ENCODE results near the gene STAT6. TPM values are rescaled to one million over a fixed set of nuclear protein-coding genes. Genes with fewer than 3 reads are reported as not detected.
A peak's percentile ranks its signal among the peaks of the same experiment; 100 is the strongest.

STAT6 gene
- total RNA-seq, 1 experiment from 2014 or later, result 44.2 TPM

- H3K9me3 Mint-ChIP-seq (ENCODE audit: unreplicated experiment), result no peaks in the 10 kb centered on the region
- intact Hi-C loops (cut with micrococcal nuclease; ENCODE audit: unreplicated experiment), result loop anchor here (1.0 kb wide), 2 partner anchors 20 to 26 kb away; no protein-coding TSS in a partner anchor
- H3K27me3 ChIP-seq (replicated peaks; ENCODE audit: control insufficient read depth, insufficient read depth, low read length), result no peaks in the 10 kb centered on the region
- ChIA-PET POLR2A (interaction anchor here (0.6 to 1.7 kb wide), 6 partner anchors 12 to 69 kb away, joined by 3 to 39 read pairs (median 4); partner anchors contain the start of genes LRP1 and NEMP1), CTCF (interaction anchor here (1.1 to 2.8 kb wide), 9 partner anchors 12 to 96 kb away, joined by 3 to 35 read pairs (median 6); partner anchors contain the start of genes LRP1 and STAT6)
- H3K27ac Mint-ChIP-seq (ENCODE audit: unreplicated experiment), result peak within 1 kb of the TSS; percentile 97
- H3K9me3 ChIP-seq, result no peaks in the 10 kb centered on the region
- H3K36me3 Mint-ChIP-seq (ENCODE audit: insufficient read depth, unreplicated experiment), result peaks cover 40% of the 10 kb centered on the region
- TF ChIP-seq, protein P1, sequence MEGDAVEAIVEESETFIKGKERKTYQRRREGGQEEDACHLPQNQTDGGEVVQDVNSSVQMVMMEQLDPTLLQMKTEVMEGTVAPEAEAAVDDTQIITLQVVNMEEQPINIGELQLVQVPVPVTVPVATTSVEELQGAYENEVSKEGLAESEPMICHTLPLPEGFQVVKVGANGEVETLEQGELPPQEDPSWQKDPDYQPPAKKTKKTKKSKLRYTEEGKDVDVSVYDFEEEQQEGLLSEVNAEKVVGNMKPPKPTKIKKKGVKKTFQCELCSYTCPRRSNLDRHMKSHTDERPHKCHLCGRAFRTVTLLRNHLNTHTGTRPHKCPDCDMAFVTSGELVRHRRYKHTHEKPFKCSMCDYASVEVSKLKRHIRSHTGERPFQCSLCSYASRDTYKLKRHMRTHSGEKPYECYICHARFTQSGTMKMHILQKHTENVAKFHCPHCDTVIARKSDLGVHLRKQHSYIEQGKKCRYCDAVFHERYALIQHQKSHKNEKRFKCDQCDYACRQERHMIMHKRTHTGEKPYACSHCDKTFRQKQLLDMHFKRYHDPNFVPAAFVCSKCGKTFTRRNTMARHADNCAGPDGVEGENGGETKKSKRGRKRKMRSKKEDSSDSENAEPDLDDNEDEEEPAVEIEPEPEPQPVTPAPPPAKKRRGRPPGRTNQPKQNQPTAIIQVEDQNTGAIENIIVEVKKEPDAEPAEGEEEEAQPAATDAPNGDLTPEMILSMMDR (IDR thresholded peaks at IDR 0.05; ENCODE audit: insufficient read depth in 1 of 2, low read depth in 1 of 2, low read length in 1 of 2, severe bottlenecking in 1 of 2, unreplicated experiment in 1 of 2), result no peak
- no peaks in the 10 kb centered on the region for H3K27me3 Mint-ChIP-seq (ENCODE audit: insufficient read depth, unreplicated experiment)
- 0 out of 2 replicates have a peak within 1 kb of the TSS, but pooled peaks have one; percentile 15 for H3K4me3 ChIP-seq (ENCODE audit: low read depth, low read length)
- H3K4me1 Mint-ChIP-seq (ENCODE audit: low read depth, unreplicated experiment), result peaks cover 43% of the 10 kb centered on the region
- peaks cover 44% of the 10 kb centered on the region for H3K4me1 ChIP-seq
- peak within 1 kb of the TSS; percentile 70 for H3K4me3 Mint-ChIP-seq (ENCODE audit: unreplicated experiment)
- peak; percentile 85 to 94 for DNase-seq
- H3K36me3 ChIP-seq (ENCODE audit: control insufficient read depth, insufficient read depth, low read length), result peaks cover 3% of the 10 kb centered on the region; the same call in 1 of the 2 replicates
- BruUV-seq (replicated peaks), result no TSS peak
Measured at GRCh38 chr12:57146961-57147944, 36.1 kb upstream of the STAT6 start, which contains the start of gene LRP1-AS. TSS of gene LRP1-AS (minus strand) at chr12:57147619.

DNA sequence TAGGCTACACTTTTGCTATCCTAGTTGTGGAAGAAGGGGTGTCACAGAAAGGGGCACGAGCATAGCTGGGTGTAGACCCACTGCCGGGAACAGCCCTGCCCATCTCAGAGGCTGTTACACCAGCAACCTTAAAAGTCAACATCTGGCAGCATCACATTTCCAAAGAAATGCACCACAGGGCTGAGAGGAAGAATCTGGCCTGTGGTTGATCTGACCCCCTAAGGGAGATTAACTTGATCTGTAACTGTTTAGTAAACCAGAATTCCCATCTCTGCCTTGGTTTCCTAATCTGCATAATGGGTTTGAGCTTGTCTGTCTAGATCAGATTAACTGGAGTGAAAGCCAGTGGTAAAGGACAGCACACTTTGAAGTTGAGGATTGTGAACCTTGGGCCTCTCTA lies 34.9 kb upstream of the STAT6 start:
- H3K4me1 Mint-ChIP-seq (ENCODE audit: low read depth, unreplicated experiment), result peaks cover 43% of the 10 kb centered on the region
- H3K9me3 ChIP-seq, result no peaks in the 10 kb centered on the region
- H3K36me3 ChIP-seq (ENCODE audit: control insufficient read depth, insufficient read depth, low read length), result peaks cover 4% of the 10 kb centered on the region
- peaks cover 40% of the 10 kb centered on the region for H3K36me3 Mint-ChIP-seq (ENCODE audit: insufficient read depth, unreplicated experiment)
- H3K27me3 ChIP-seq (replicated peaks; ENCODE audit: control insufficient read depth, insufficient read depth, low read length), result no peaks in the 10 kb centered on the region
- no TSS peak for BruUV-seq (replicated peaks)
- intact Hi-C loops (cut with micrococcal nuclease; ENCODE audit: unreplicated experiment), result no loop called here
- no peak overlapping the region for H3K4me3 Mint-ChIP-seq (ENCODE audit: unreplicated experiment)
- ChIA-PET POLR2A (interaction anchor here (0.6 to 1.7 kb wide), 4 partner anchors 11 to 18 kb away, joined by 3 to 39 read pairs (median 8); partner anchors contain the start of gene LRP1), CTCF (interaction anchor here (1.1 to 2.8 kb wide), 6 partner anchors 13 to 97 kb away, joined by 3 to 35 read pairs (median 8); partner anchors contain the start of genes LRP1 and STAT6)
- no peak for DNase-seq
- H3K27me3 Mint-ChIP-seq (ENCODE audit: insufficient read depth, unreplicated experiment), result no peaks in the 10 kb centered on the region
- H3K4me3 ChIP-seq (ENCODE audit: low read depth, low read length), result no peak overlapping the region
- H3K27ac Mint-ChIP-seq (ENCODE audit: unreplicated experiment), result peak overlapping the region; percentile 97
- peaks cover 44% of the 10 kb centered on the region for H3K4me1 ChIP-seq
- H3K9me3 Mint-ChIP-seq (ENCODE audit: unreplicated experiment), result no peaks in the 10 kb centered on the region
- TF ChIP-seq, protein P1 (IDR thresholded peaks at IDR 0.05; ENCODE audit: insufficient read depth in 1 of 2, low read depth in 1 of 2, low read length in 1 of 2, severe bottlenecking in 1 of 2, unreplicated experiment in 1 of 2), result no peak

DNA sequence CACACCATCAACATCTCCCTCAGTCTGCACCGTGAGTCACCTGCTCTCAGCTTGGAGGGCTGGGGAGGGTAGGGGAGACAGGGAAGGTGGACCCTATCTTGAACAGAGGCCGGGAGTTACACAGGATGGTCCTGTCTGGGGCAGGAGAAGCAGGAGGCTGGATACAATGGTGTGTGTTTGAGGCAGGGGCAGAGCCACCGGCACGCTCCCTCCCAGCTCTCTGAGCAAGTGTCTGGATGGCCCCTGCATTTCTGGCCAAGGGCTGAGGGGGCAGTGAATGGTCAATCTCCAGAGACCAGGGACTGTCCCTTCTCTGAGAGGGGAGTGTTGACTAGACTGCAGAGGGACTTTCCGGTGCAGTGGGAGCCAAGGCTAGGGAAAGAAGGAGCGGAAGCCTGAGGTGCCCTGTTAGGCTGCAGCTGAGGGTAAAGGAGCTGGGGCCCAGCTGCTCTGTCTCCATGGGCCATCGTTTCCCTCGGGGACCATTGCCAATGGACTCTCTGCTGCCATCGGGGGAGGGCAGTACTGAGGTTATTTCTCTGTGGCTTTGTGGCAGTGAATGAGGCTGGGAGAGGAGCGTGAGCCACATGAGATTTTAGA lies 34.4 kb upstream of the STAT6 start:
- peak overlapping the region; percentile 27 for H3K4me3 Mint-ChIP-seq (ENCODE audit: unreplicated experiment)

More for the DNA sequence above, 34.4 kb upstream of the STAT6 start:
- H3K27ac Mint-ChIP-seq (ENCODE audit: unreplicated experiment), result peak overlapping the region; percentile 97
- TF ChIP-seq, protein P1 (IDR thresholded peaks at IDR 0.05; ENCODE audit: insufficient read depth in 1 of 2, low read depth in 1 of 2, low read length in 1 of 2, severe bottlenecking in 1 of 2, unreplicated experiment in 1 of 2), result no peak
- H3K27me3 Mint-ChIP-seq (ENCODE audit: insufficient read depth, unreplicated experiment), result no peaks in the 10 kb centered on the region
- no peaks in the 10 kb centered on the region for H3K9me3 Mint-ChIP-seq (ENCODE audit: unreplicated experiment)
- Histone ChIP-seq H3K4me3 (ENCODE audit: low read depth, low read length) (no peak overlapping the region), H3K9me3 (no peaks in the 10 kb centered on the region), H3K27me3 (replicated peaks; ENCODE audit: control insufficient read depth, insufficient read depth, low read length) (no peaks in the 10 kb centered on the region), H3K4me1 (peaks cover 44% of the 10 kb centered on the region), H3K36me3 (ENCODE audit: control insufficient read depth, insufficient read depth, low read length) (peaks cover 5% of the 10 kb centered on the region)
- intact Hi-C loops (cut with micrococcal nuclease; ENCODE audit: unreplicated experiment), result no loop called here
- BruUV-seq (replicated peaks), result no TSS peak
- peaks cover 40% of the 10 kb centered on the region for H3K36me3 Mint-ChIP-seq (ENCODE audit: insufficient read depth, unreplicated experiment)
- DNase-seq, result no peak
- POLR2A ChIA-PET, result interaction anchor here (0.6 kb wide), 2 partner anchors 18 to 456 kb away, joined by 3 read pairs; no protein-coding TSS in a partner anchor
- CTCF ChIA-PET, result interaction anchor here (2.8 kb wide), 1 partner anchor 18 kb away, joined by 35 read pairs; the partner anchor contains the start of gene LRP1
- peaks cover 43% of the 10 kb centered on the region for H3K4me1 Mint-ChIP-seq (ENCODE audit: low read depth, unreplicated experiment)
